ENCODE measurements around the gene SYTL2.
"Not testable (repeated sequence)": the region's sequence is repeated elsewhere in the genome, so short reads cannot be mapped to it uniquely, and the experiment has no call there.

Gene SYTL2

DNA sequence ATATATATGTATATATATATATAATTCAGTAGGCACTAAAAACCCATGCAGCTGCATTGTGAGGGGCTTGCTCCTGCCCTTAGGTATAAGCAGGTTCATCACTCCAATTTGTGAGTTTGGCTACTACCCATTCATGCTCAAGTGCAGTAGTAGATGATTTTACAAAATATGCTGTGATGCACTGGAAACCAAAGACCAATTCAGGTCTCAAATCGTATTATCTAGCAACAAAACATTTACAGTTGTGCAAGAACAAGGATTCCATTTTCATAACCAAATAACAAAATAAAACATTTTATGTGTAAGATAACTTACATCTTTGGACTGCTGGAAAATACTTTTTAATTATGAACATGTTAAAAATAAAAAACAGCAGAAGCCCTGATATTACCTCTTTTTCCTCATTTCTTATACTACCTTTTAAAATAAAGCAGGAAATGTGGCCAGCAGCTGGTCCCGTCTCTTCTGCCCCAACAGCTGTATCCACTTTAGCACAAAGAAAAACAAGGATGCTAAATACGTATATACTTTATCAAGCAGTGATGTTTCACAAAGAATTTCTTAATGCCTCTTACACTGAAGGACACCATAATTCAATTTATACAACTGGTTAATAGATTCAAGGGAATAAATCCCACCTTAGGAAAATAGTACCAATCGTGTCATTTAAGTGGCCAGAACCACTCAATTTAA lies 148.8 kb downstream of the SYTL2 start:
- peak overlapping the region; percentile 77 for H3K9ac ChIP-seq (ENCODE audit: low read length)
- no peak overlapping the region for H2BK120ac ChIP-seq (ENCODE audit: low read depth, low read length)
- peaks cover under 1% of the 10 kb centered on the region for H3K79me1 ChIP-seq (ENCODE audit: low read length)
- H3K27me3 ChIP-seq (ENCODE audit: insufficient read depth, low read length, poor library complexity) = no peaks in the 10 kb centered on the region
- no peak overlapping the region for H4K8ac ChIP-seq (ENCODE audit: low read depth, low read length)
- no peak for DNase-seq
- H3K79me2 ChIP-seq (ENCODE audit: control insufficient read depth, insufficient read depth, low read length) = peaks cover 38% of the 10 kb centered on the region
- H3K27ac ChIP-seq (ENCODE audit: low read depth, low read length) = no peak overlapping the region
- H3K4ac ChIP-seq (ENCODE audit: low read depth, low read length) = no peak overlapping the region
- H3K23ac ChIP-seq (ENCODE audit: low read length) = no peak overlapping the region
- H3K18ac ChIP-seq (ENCODE audit: low read length) = no peak overlapping the region
- H3K4me3 ChIP-seq (ENCODE audit: low read length) = peak overlapping the region; percentile 16
- H4K5ac ChIP-seq (ENCODE audit: low read length) = no peak overlapping the region
- no CpG with 5 or more reads among the region's 4 CpGs for WGBS (ENCODE audit: extremely low coverage, insufficient coverage, low lambda C conversion rate)
- H3K56ac ChIP-seq (ENCODE audit: low read length) = peak overlapping the region; percentile 62
- H2BK15ac ChIP-seq (replicated peaks; ENCODE audit: low read depth) = no peak overlapping the region
- no peaks in the 10 kb centered on the region for H3K4me1 ChIP-seq (ENCODE audit: control insufficient read depth, low read depth, low read length)
- no peak overlapping the region for H2AK5ac ChIP-seq (ENCODE audit: low read length)
- no peak overlapping the region for H2BK5ac ChIP-seq (ENCODE audit: low read length)
- H3K4me2 ChIP-seq (ENCODE audit: low read length) = peak overlapping the region; percentile 98
- no peaks in the 10 kb centered on the region for H3K36me3 ChIP-seq (ENCODE audit: control insufficient read depth, insufficient read depth, low read length)

DNA sequence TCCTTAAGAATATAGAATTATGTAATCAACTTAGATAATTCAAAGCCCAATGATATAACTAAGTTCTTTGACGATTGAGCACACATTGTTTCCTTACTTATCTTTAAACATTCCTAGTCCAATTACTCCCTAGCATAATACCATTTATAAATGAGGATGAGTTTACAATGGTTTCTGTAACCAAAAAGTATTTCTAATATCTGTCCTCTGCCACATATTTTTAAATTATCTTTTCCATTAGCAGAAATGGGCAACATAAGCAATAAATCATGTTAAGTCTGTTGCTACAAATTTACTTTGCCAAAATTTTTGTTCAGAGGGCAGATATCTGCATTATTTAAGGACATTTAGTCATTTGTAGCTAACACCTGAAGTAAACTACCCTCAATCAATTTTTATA lies 152.8 kb downstream of the SYTL2 start:
- Histone ChIP-seq H3K4me3 (ENCODE audit: low read length) (no peak overlapping the region), H3K4ac (ENCODE audit: low read depth, low read length) (no peak overlapping the region), H3K4me1 (ENCODE audit: control insufficient read depth, low read depth, low read length) (no peaks in the 10 kb centered on the region), H3K9ac (ENCODE audit: low read length) (no peak overlapping the region), H2BK120ac (ENCODE audit: low read depth, low read length) (no peak overlapping the region), H4K8ac (ENCODE audit: low read depth, low read length) (no peak overlapping the region), H2BK15ac (replicated peaks; ENCODE audit: low read depth) (no peak overlapping the region), H3K23ac (ENCODE audit: low read length) (no peak overlapping the region), H3K27ac (ENCODE audit: low read depth, low read length) (no peak overlapping the region), H3K36me3 (ENCODE audit: control insufficient read depth, insufficient read depth, low read length) (no peaks in the 10 kb centered on the region), H3K79me2 (ENCODE audit: control insufficient read depth, insufficient read depth, low read length) (peaks cover 21% of the 10 kb centered on the region), H3K4me2 (ENCODE audit: low read length) (no peak overlapping the region), H3K18ac (ENCODE audit: low read length) (no peak overlapping the region), H3K79me1 (ENCODE audit: low read length) (peaks cover 2% of the 10 kb centered on the region), H2BK5ac (ENCODE audit: low read length) (no peak overlapping the region), H2AK5ac (ENCODE audit: low read length) (no peak overlapping the region), H3K56ac (ENCODE audit: low read length) (no peak overlapping the region), H4K5ac (ENCODE audit: low read length) (no peak overlapping the region), H3K27me3 (ENCODE audit: insufficient read depth, low read length, poor library complexity) (no peaks in the 10 kb centered on the region)
- DNase-seq = no peak
- no CpG with 5 or more reads among the region's 1 CpG for WGBS (ENCODE audit: extremely low coverage, insufficient coverage, low lambda C conversion rate)

DNA sequence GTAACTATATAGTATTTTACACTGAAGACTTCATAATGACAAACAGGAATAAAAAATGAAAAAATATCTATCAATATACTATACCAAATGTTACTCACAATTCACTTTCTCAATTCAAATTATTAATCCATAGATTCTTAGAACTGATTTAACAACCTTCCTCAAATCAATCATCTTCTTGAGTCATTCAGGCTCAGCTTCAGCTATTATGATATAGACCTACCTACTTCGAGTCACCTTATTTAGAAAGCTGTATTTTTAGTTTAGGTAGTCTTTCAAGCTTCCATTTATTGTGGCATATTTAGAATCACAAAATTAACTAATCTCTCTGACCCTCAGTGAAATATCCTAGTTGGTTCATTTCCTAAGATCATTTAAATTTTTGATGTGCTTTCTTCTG lies 154.2 kb downstream of the SYTL2 start:
- Histone ChIP-seq H3K23ac (ENCODE audit: low read length) (no peak overlapping the region), H3K4me3 (ENCODE audit: low read length) (no peak overlapping the region), H3K4ac (ENCODE audit: low read depth, low read length) (no peak overlapping the region), H3K9ac (ENCODE audit: low read length) (no peak overlapping the region), H3K56ac (ENCODE audit: low read length) (no peak overlapping the region), H3K4me2 (ENCODE audit: low read length) (no peak overlapping the region), H3K27ac (ENCODE audit: low read depth, low read length) (no peak overlapping the region), H2BK5ac (ENCODE audit: low read length) (no peak overlapping the region), H2BK15ac (replicated peaks; ENCODE audit: low read depth) (no peak overlapping the region), H3K18ac (ENCODE audit: low read length) (no peak overlapping the region), H3K79me1 (ENCODE audit: low read length) (peaks cover 2% of the 10 kb centered on the region), H4K5ac (ENCODE audit: low read length) (no peak overlapping the region), H3K4me1 (ENCODE audit: control insufficient read depth, low read depth, low read length) (no peaks in the 10 kb centered on the region), H3K27me3 (ENCODE audit: insufficient read depth, low read length, poor library complexity) (no peaks in the 10 kb centered on the region), H4K8ac (ENCODE audit: low read depth, low read length) (no peak overlapping the region), H2BK120ac (ENCODE audit: low read depth, low read length) (no peak overlapping the region), H3K79me2 (ENCODE audit: control insufficient read depth, insufficient read depth, low read length) (peaks cover 9% of the 10 kb centered on the region), H3K36me3 (ENCODE audit: control insufficient read depth, insufficient read depth, low read length) (no peaks in the 10 kb centered on the region), H2AK5ac (ENCODE audit: low read length) (no peak overlapping the region)
- WGBS (ENCODE audit: extremely low coverage, insufficient coverage, low lambda C conversion rate) = no CpG with 5 or more reads among the region's 1 CpG
- DNase-seq = no peak

DNA sequence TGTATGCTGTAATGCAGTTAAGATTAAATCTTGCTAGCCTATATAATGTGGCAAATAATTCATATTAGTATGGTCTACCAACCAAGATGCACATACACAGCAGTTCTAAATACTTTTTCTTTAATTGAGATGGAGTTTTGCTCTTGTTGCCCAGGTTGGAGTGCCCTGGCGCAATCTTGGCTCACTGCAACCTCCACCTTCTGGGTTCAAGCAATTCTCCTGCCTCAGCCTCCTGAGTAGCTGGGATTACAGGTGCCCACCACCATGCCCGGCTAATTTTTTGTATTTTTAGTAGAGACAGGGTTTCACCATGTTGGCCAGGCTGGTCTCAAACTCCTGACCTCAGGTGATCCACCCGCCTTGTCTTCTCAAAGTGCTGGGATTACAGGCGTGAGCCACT lies 156.6 kb downstream of the SYTL2 start:
- not testable (repeated sequence) for H4K8ac ChIP-seq (ENCODE audit: low read depth, low read length); H3K23ac ChIP-seq (ENCODE audit: low read length); H3K18ac ChIP-seq (ENCODE audit: low read length); H2BK5ac ChIP-seq (ENCODE audit: low read length); H2AK5ac ChIP-seq (ENCODE audit: low read length); H3K56ac ChIP-seq (ENCODE audit: low read length); H2BK120ac ChIP-seq (ENCODE audit: low read depth, low read length); H3K27ac ChIP-seq (ENCODE audit: low read depth, low read length); DNase-seq; H2BK15ac ChIP-seq (replicated peaks; ENCODE audit: low read depth); H3K79me2 ChIP-seq (ENCODE audit: control insufficient read depth, insufficient read depth, low read length); H3K4ac ChIP-seq (ENCODE audit: low read depth, low read length); H3K79me1 ChIP-seq (ENCODE audit: low read length); H4K5ac ChIP-seq (ENCODE audit: low read length); H3K9ac ChIP-seq (ENCODE audit: low read length); H3K36me3 ChIP-seq (ENCODE audit: control insufficient read depth, insufficient read depth, low read length); H3K4me2 ChIP-seq (ENCODE audit: low read length); H3K27me3 ChIP-seq (ENCODE audit: insufficient read depth, low read length, poor library complexity); H3K4me1 ChIP-seq (ENCODE audit: control insufficient read depth, low read depth, low read length); H3K4me3 ChIP-seq (ENCODE audit: low read length)
- no CpG with 5 or more reads among the region's 4 CpGs for WGBS (ENCODE audit: extremely low coverage, insufficient coverage, low lambda C conversion rate)

DNA sequence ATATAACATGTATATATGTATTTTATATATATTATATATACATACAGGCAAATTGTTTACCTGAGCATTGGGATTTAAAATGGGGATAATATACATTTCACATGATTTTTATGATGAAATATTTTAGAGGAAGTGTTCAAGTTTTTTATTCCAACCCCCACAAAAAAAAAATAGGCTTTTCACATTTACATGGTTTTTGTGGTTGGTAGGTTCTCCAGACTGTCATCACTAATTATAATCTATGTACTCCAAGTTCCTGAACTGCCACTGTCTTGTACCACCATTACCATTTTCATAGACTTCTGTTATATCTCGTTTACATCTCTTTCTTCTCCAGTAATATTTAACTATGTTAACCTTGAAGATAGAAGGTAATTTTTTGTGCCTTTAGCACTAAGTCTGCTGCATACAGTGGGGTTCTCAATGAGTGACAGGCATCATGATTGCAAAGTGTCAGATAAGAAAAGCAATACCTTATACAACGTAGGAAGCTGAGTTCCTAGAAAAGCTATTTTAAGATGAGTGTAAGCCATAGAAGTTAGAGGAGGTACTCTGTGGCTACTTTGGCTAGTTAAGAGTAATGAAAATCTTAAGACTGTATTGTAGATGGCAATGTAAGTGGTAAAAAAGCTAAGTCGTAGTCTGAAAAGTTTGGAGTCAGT lies 158.0 kb downstream of the SYTL2 start:
- H3K4me2 ChIP-seq (ENCODE audit: low read length) = no peak overlapping the region
- H3K4ac ChIP-seq (ENCODE audit: low read depth, low read length) = no peak overlapping the region
- H3K9ac ChIP-seq (ENCODE audit: low read length) = no peak overlapping the region
- H3K56ac ChIP-seq (ENCODE audit: low read length) = no peak overlapping the region
- H4K8ac ChIP-seq (ENCODE audit: low read depth, low read length) = no peak overlapping the region
- H3K79me2 ChIP-seq (ENCODE audit: control insufficient read depth, insufficient read depth, low read length) = no peaks in the 10 kb centered on the region
- H3K27me3 ChIP-seq (ENCODE audit: insufficient read depth, low read length, poor library complexity) = no peaks in the 10 kb centered on the region
- H3K79me1 ChIP-seq (ENCODE audit: low read length) = peaks cover 2% of the 10 kb centered on the region
- no CpG with 5 or more reads among the region's 3 CpGs for WGBS (ENCODE audit: extremely low coverage, insufficient coverage, low lambda C conversion rate)
- H3K27ac ChIP-seq (ENCODE audit: low read depth, low read length) = no peak overlapping the region
- H4K5ac ChIP-seq (ENCODE audit: low read length) = no peak overlapping the region
- no peak overlapping the region for H2BK15ac ChIP-seq (replicated peaks; ENCODE audit: low read depth)
- H2BK5ac ChIP-seq (ENCODE audit: low read length) = no peak overlapping the region
- no peak overlapping the region for H3K23ac ChIP-seq (ENCODE audit: low read length)
- DNase-seq = no peak
- no peak overlapping the region for H2BK120ac ChIP-seq (ENCODE audit: low read depth, low read length)
- no peak overlapping the region for H2AK5ac ChIP-seq (ENCODE audit: low read length)
- H3K4me1 ChIP-seq (ENCODE audit: control insufficient read depth, low read depth, low read length) = no peaks in the 10 kb centered on the region
- no peak overlapping the region for H3K4me3 ChIP-seq (ENCODE audit: low read length)
- H3K36me3 ChIP-seq (ENCODE audit: control insufficient read depth, insufficient read depth, low read length) = no peaks in the 10 kb centered on the region
- H3K18ac ChIP-seq (ENCODE audit: low read length) = no peak overlapping the region

Data from mesendoderm (in vitro differentiated cells).